NCI-H226 (cell line): Measurements from ENCODE around the gene EDAR.

Experiments used
- DNase-seq: peaks from one replicate; pipeline ENCODE4 v3.0.0-alpha.2; 2015

Gene EDAR

GRCh38 chr2:108938077-108938710, 50.8 kb downstream of the EDAR start:
- DNase-seq: no peak

- DNase-seq: no peak
Observed at GRCh38 chr2:108937367-108938017, 51.5 kb downstream of the EDAR start.

GRCh38 chr2:108936866-108937265, 52.2 kb downstream of the EDAR start:
- no peak for DNase-seq

GRCh38 chr2:108936076-108936864, 52.8 kb downstream of the EDAR start:
- DNase-seq: no peak

GRCh38 chr2:108935271-108935741, 53.7 kb downstream of the EDAR start:
- no peak for DNase-seq

- no peak for DNase-seq
Observed at GRCh38 chr2:108934583-108935245, 54.3 kb downstream of the EDAR start.

GRCh38 chr2:108934151-108934550, 54.9 kb downstream of the EDAR start:
- no peak for DNase-seq

GRCh38 chr2:108933691-108934117, 55.3 kb downstream of the EDAR start:
- DNase-seq: no peak

GRCh38 chr2:108932736-108933332, 56.2 kb downstream of the EDAR start:
- no peak for DNase-seq

GRCh38 chr2:108931372-108931771, 57.6 kb downstream of the EDAR start:
- no peak for DNase-seq

GRCh38 chr2:108929807-108930425, 59.1 kb downstream of the EDAR start:
- DNase-seq: no peak

- DNase-seq: no peak
Observed at GRCh38 chr2:108928660-108929377, 60.2 kb downstream of the EDAR start.

GRCh38 chr2:108927936-108928659, 60.9 kb downstream of the EDAR start:
- no peak for DNase-seq

- DNase-seq: no peak
Observed at GRCh38 chr2:108927405-108927804, 61.6 kb downstream of the EDAR start.

GRCh38 chr2:108926561-108927380, 62.2 kb downstream of the EDAR start:
- DNase-seq: no peak

GRCh38 chr2:108925735-108926134, 63.3 kb downstream of the EDAR start:
- no peak for DNase-seq

GRCh38 chr2:108925286-108925685, 63.7 kb downstream of the EDAR start:
- DNase-seq: no peak

GRCh38 chr2:108924580-108925251, 64.3 kb downstream of the EDAR start:
- no peak for DNase-seq
